ENCODE results near the gene AMMECR1. TPM values are rescaled to one million over a fixed set of nuclear protein-coding genes. Genes with fewer than 3 reads are reported as not detected.

Gene AMMECR1
- total and polyA plus RNA-seq, 2 of the 8 experiments (the other 6 are each of a cell fraction or from before 2014, with no cell fraction given), result 10.2 to 21.2 TPM

DNA sequence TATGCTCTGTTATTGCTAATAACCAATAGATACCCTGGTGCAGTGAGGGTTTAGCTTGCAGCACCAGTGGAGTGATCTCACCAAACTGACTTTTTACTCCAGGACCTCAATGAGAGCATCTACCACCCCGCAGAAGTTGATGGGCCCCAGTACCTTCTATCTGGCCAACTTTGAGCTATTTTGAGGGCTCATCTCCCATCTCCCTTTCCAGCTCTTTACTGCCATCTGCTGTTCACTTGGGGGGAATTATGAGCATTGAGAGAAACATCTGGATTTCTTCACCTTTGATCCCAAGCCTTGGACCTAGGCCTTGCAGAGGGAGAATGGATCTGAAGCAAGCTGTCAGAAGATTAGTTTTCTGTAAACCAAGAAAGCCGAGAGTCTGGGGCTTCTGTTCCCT lies 171.4 kb downstream of the AMMECR1 start (continued):
- TF ChIP-seq CHD1 (IDR thresholded peaks at IDR 0.05; ENCODE audit: low read depth, low read length) (no peak), EGR1 (IDR thresholded peaks at IDR 0.05; ENCODE audit: borderline replicate concordance, low read depth, low read length) (no peak), RAD21 (IDR thresholded peaks at IDR 0.05 in 1 of 2, conservative IDR thresholded peaks at IDR 0.05 in 1 of 2; ENCODE audit: low read depth in 2 of 2, low read length in 2 of 2) (peak; percentile 52 to 60), EP300 (IDR thresholded peaks at IDR 0.05; ENCODE audit: borderline replicate concordance in 1 of 2, low read depth in 2 of 2, low read length in 2 of 2) (no peak), BRCA1 (IDR thresholded peaks at IDR 0.05; ENCODE audit: low read depth, low read length) (no peak), KDM4A (IDR thresholded peaks at IDR 0.05; ENCODE audit: low read depth, low read length, severe bottlenecking) (no peak), SP1 (IDR thresholded peaks at IDR 0.05; ENCODE audit: low read depth, low read length) (no peak), TBP (IDR thresholded peaks at IDR 0.05; ENCODE audit: low read depth, low read length) (no peak)
